Progenitor cell of endocrine pancreas (in vitro differentiated cells): ENCODE measurements around the gene CDRT4. TPM values are rescaled to one million over a fixed set of nuclear protein-coding genes. Genes with fewer than 3 reads are reported as not detected.

Experiments
- DNase-seq: peaks from one replicate; pipeline ENCODE4 v3.0.0; 2021; ENCODE audit warnings: low spot score; ENCODE audit not compliant: unreplicated experiment
- H3K27ac Mint-ChIP-seq: 2 replicates; pipeline ENCODE4 v1.8.0; 2021; ENCODE audit warnings: mild to moderate bottlenecking, moderate library complexity, mixed read lengths
- H3K27me3 Mint-ChIP-seq: 2 replicates; pipeline ENCODE4 v1.8.0; 2021; ENCODE audit warnings: mixed read lengths
- H3K36me3 Mint-ChIP-seq: 2 replicates; pipeline ENCODE4 v1.8.0; 2022; ENCODE audit warnings: mixed read lengths; ENCODE audit not compliant: insufficient read depth
- H3K4me1 Mint-ChIP-seq: 2 replicates; pipeline ENCODE4 v1.8.0; 2021; ENCODE audit warnings: low read depth, mixed read lengths
- H3K4me3 Mint-ChIP-seq: 2 replicates; pipeline ENCODE4 v1.8.0; 2021; ENCODE audit warnings: low read depth, mild to moderate bottlenecking, moderate library complexity, mixed read lengths
- H3K9me3 Mint-ChIP-seq: 2 replicates; pipeline ENCODE4 v1.8.0; 2021; ENCODE audit warnings: low read depth, mixed read lengths
- total RNA-seq: library from RNA; stranded (reverse); gene quantifications from 2 replicates; pipeline ENCODE4 v1.2.1, GENCODE V29; 2021
- TF ChIP-seq, protein P1 (sequence below): fragments of 200-600 bp; sonication (generic); IDR thresholded peaks from one replicate; pipeline ENCODE4 v1.5.0; 2021; ENCODE audit warnings: antibody characterized with exemption, mild to moderate bottlenecking; ENCODE audit not compliant: unreplicated experiment

The CDRT4 gene
- total RNA-seq, 1 donor from 2014 or later, result 27.0 TPM

DNA sequence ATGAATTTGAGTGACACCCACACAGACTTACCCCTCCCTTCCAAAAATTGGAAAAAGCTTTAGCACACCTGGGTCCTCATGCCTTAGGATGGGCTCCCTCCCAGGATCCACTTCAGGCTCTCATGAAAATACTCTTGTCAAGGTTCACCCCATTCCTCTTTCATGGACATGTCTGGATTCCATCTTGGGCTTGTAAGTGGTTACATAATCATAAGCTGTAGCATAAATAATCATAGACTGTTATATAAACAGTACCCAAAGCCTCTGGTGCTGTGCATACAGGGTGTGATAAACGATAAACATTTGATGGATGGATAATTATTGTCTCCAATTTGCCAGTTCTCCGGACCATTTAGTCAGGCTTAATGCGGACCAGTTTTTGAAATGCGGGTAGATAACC, 72.3 kb downstream of the CDRT4 start:
- TF ChIP-seq, protein P1, sequence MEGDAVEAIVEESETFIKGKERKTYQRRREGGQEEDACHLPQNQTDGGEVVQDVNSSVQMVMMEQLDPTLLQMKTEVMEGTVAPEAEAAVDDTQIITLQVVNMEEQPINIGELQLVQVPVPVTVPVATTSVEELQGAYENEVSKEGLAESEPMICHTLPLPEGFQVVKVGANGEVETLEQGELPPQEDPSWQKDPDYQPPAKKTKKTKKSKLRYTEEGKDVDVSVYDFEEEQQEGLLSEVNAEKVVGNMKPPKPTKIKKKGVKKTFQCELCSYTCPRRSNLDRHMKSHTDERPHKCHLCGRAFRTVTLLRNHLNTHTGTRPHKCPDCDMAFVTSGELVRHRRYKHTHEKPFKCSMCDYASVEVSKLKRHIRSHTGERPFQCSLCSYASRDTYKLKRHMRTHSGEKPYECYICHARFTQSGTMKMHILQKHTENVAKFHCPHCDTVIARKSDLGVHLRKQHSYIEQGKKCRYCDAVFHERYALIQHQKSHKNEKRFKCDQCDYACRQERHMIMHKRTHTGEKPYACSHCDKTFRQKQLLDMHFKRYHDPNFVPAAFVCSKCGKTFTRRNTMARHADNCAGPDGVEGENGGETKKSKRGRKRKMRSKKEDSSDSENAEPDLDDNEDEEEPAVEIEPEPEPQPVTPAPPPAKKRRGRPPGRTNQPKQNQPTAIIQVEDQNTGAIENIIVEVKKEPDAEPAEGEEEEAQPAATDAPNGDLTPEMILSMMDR, result no peak
- Mint-ChIP-seq H3K36me3 (no peaks in the 10 kb centered on the region), H3K27me3 (peaks cover 13% of the 10 kb centered on the region), H3K4me1 (no peaks in the 10 kb centered on the region), H3K9me3 (no peaks in the 10 kb centered on the region), H3K27ac (no peak overlapping the region), H3K4me3 (no peak overlapping the region)
- no peak for DNase-seq

DNA sequence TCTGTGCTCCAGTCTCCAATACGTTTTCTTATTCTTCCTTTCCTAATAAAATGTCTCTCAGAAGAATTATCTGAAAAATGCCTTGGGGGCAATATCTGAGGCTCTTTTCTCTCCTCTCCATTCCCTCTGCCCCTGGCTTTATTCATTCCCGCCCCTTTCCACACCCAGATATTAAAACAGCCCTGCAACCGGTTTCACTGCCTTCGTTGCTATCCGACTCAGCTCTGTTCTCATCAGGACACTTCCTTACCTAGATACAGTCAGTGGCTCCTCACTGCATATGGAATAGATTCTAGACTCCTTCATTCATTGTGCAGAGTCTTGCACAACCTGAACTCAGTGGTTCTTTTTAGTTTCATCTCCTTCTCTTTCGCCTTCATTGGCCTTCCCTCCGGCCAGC, 74.0 kb downstream of the CDRT4 start:
- Mint-ChIP-seq H3K27ac (no peak overlapping the region), H3K9me3 (no peaks in the 10 kb centered on the region), H3K4me3 (no peak overlapping the region), H3K36me3 (no peaks in the 10 kb centered on the region), H3K27me3 (peaks cover 13% of the 10 kb centered on the region), H3K4me1 (no peaks in the 10 kb centered on the region)
- no peak for DNase-seq
- TF ChIP-seq, protein P1, result no peak

DNA sequence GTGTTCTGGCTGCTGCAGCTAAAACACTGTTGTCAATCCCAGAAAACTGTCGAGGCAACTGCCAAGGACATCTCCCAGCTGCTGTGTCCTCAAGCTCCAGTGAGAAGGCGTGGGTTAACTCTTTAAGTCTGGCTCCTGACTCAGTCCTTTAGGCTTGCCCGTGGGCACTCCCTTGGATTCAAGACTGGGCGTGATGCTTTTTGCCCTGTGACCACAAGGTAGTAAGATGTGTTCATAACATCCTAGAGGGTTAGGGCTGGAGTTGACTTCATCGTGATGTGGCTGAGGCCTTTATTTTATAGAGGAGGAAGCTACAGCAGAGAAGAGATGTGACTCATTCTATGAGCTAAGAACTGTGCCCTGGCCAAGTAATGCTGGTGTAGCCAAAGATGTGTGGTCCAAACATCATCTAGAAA, 75.1 kb downstream of the CDRT4 start:
- peaks cover 11% of the 10 kb centered on the region for H3K27me3 Mint-ChIP-seq
- no peak overlapping the region for H3K27ac Mint-ChIP-seq
- DNase-seq, result no peak
- H3K9me3 Mint-ChIP-seq, result no peaks in the 10 kb centered on the region
- TF ChIP-seq, protein P1, result no peak
- H3K36me3 Mint-ChIP-seq, result no peaks in the 10 kb centered on the region
- no peak overlapping the region for H3K4me3 Mint-ChIP-seq
- no peaks in the 10 kb centered on the region for H3K4me1 Mint-ChIP-seq

DNA sequence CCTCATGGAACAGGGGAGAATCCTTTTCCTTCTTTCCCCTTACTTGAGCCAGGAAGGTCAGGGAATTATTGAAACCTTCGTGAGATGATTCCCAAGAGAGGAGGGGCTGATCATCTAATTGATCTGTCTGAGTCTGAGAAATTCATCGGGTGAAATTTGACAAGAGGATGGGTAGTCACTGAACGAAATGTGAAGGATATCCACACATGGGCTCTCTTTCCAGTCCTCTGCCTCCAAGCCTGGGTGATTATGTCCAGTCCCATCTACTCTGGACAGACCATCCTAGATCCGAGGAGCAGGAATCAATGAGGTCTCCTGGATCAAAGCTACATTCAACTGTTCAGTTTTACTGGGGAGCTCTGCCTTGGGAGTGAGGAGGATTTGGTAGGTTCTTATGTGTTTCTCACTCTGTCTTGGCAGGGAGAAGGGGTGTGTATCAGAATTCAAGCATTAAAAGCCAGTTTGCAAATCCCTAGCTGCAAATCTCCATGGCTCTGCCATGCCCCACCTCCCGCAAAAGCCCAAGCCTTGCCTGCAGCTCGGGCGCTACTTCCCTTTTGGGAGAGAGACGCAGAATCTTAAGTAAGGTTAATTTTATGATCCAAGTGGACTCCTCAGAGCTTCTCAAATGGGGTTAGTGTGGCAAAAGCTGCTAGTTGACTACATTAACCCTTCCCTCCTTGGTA, 78.9 kb downstream of the CDRT4 start:
- H3K27ac Mint-ChIP-seq, result no peak overlapping the region
- peaks cover 2% of the 10 kb centered on the region for H3K36me3 Mint-ChIP-seq
- peaks cover 9% of the 10 kb centered on the region for H3K9me3 Mint-ChIP-seq
- TF ChIP-seq, protein P1, result no peak
- DNase-seq, result no peak
- peaks cover 3% of the 10 kb centered on the region for H3K4me1 Mint-ChIP-seq
- H3K4me3 Mint-ChIP-seq, result no peak overlapping the region
- H3K27me3 Mint-ChIP-seq, result peaks cover 2% of the 10 kb centered on the region

DNA sequence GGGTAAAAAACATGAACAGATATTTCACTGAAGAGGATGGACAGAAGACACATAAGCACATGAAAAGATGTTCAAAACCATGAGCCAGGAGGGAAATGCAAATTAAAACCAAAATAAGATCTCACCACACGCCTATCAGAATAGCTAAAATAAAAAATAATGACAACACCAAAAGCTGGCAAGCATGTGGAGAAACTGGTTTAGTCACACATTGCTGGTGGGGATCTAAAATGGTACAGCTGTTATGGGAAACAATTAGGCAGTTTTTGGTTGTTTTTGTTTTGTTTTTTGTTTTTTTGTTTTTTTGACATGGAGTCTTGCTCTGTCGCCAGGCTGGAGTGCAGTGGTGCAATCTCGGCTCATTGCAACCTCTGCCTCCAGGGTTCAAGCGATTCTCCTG, 81.3 kb downstream of the CDRT4 start:
- H3K27me3 Mint-ChIP-seq, result no peaks in the 10 kb centered on the region
- H3K36me3 Mint-ChIP-seq, result peaks cover 2% of the 10 kb centered on the region
- no peak overlapping the region for H3K4me3 Mint-ChIP-seq
- DNase-seq, result no peak
- TF ChIP-seq, protein P1, result no peak
- peaks cover 3% of the 10 kb centered on the region for H3K4me1 Mint-ChIP-seq
- peaks cover 9% of the 10 kb centered on the region for H3K9me3 Mint-ChIP-seq
- H3K27ac Mint-ChIP-seq, result no peak overlapping the region

Other genes with a start within 250 kb of the CDRT4 start
- 0.93 and 1.2 TPM in 2 replicates for gene PMP22, start 202.3 kb downstream of the CDRT4 start, total RNA-seq
- gene TEKT3, start 126.0 kb downstream of the CDRT4 start, total RNA-seq, result 1.6 and 2.8 TPM in 2 replicates
- gene TVP23C, start 95.9 kb upstream of the CDRT4 start, total RNA-seq, result 36.4 and 41.7 TPM in 2 replicates
- 0.69 and 0.81 TPM in 2 replicates for gene FBXW10B, start 152.1 kb upstream of the CDRT4 start, total RNA-seq
- gene TRIM16, start 216.7 kb upstream of the CDRT4 start, total RNA-seq, result 25.0 and 28.0 TPM in 2 replicates
- 97.0 and 98.0 TPM in 2 replicates for gene ZNF286A, start 232.1 kb upstream of the CDRT4 start, total RNA-seq